K562 (cell line): ENCODE measurements around the gene SLC35G2. TPM values are rescaled to one million over a fixed set of nuclear protein-coding genes. Genes with fewer than 3 reads are reported as not detected.
A peak's percentile ranks its signal among the peaks of the same experiment; 100 is the strongest.

Experiments used
- ATAC-seq: fragments of 200-7000 bp; cut with Tn5 transposase; 3 replicates; pipeline ENCODE4 v1.9.1; 2020; ENCODE audit warnings: moderate library complexity
- BruUV-seq: library from RNA; stranded (reverse); fragments of 400-500 nt; replicated peaks from 2 replicates; lab custom pipeline; 2021; lab: Mats Ljungman, UMichigan
- CTCF ChIA-PET: fragments of 300-600 bp; formaldehyde crosslinking; extraction: SDS; loops from one replicate; lab custom pipeline; 2021; ENCODE audit warnings: low intra/inter-chr PET ratio; lab: Yijun Ruan, JAX
- POLR2A ChIA-PET: fragments of 300-600, 350-650 bp; sonication (Branson Sonifier 250); formaldehyde crosslinking; extraction: SDS; loops from one replicate; lab custom pipeline; 2021; ENCODE audit warnings: antibody characterized with exemption, inconsistent platforms; lab: Yijun Ruan, JAX
- DNase-seq, 4 experiments: peaks; one replicate each; pipeline versions ENCODE4 v3.0.0 to v3.0.0-alpha.2; 2011 to 2018; ENCODE audit warnings: low spot score in 3 of 4, mixed read lengths in 3 of 4; ENCODE audit errors: extremely low read depth in 1 of 4
- FAIRE-seq: peaks from 2 replicates; lab custom pipeline; 2011; peaks lifted over from hg19 to GRCh38; lab: Jason Lieb, UNC
- H2AFZ ChIP-seq: 2 replicates; pipeline ENCODE4 v1.6.0; 2011; ENCODE audit warnings: low read depth, low read length, control low read depth, inconsistent platforms
- H3K27ac ChIP-seq: fragments of 200-600 bp; 3 replicates; pipeline ENCODE4 v1.8.0; 2011; ENCODE audit warnings: low read depth, mild to moderate bottlenecking, control low read depth, inconsistent platforms, low read length, moderate library complexity, mixed read lengths; ENCODE audit errors: extremely low read depth
- H3K27me3 ChIP-seq, 2 experiments: fragments of 300-600 bp in 1 of 2; 2 replicates in 1 of 2; 3 replicates in 1 of 2; pipeline versions ENCODE4 v1.6.0 to v1.8.0; 2011; ENCODE audit warnings: inconsistent platforms in 2 of 2, low read length in 2 of 2, mild to moderate bottlenecking in 1 of 2, mixed read lengths in 1 of 2, moderate library complexity in 1 of 2; ENCODE audit not compliant: control insufficient read depth in 2 of 2, insufficient read depth in 2 of 2
- H3K36me3 ChIP-seq: fragments of 300-600 bp; 3 replicates; pipeline ENCODE4 v1.8.0; 2011; ENCODE audit warnings: mild to moderate bottlenecking, low read length, inconsistent platforms; ENCODE audit not compliant: control insufficient read depth, insufficient read depth
- H3K4me1 ChIP-seq, 2 experiments: fragments of 200-600 bp in 1 of 2; replicated peaks in 1 of 2; 2 replicates in 1 of 2; 3 replicates in 1 of 2; pipeline versions ENCODE4 v1.5.1 to v1.8.0; 2011; ENCODE audit warnings: inconsistent platforms in 2 of 2, low read length in 2 of 2, mild to moderate bottlenecking in 1 of 2, mixed read lengths in 1 of 2, moderate library complexity in 1 of 2; ENCODE audit not compliant: control insufficient read depth in 2 of 2, insufficient read depth in 2 of 2
- H3K4me2 ChIP-seq: 2 replicates; pipeline ENCODE4 v1.6.1; 2011; ENCODE audit warnings: low read length, control low read depth, inconsistent platforms, mixed read lengths; ENCODE audit not compliant: insufficient read depth
- H3K4me3 ChIP-seq: fragments of 200-600 bp; sonication (generic), shearing (Covaris generic); 2 replicates; pipeline ENCODE4 v1.5.1; 2016; ENCODE audit warnings: control low read depth, inconsistent platforms
- H3K79me2 ChIP-seq: fragments of 200-600 bp; 3 replicates; pipeline ENCODE4 v1.8.0; 2011; ENCODE audit warnings: low read length, inconsistent platforms; ENCODE audit not compliant: control insufficient read depth, insufficient read depth
- H3K9ac ChIP-seq, 2 experiments: 2 replicates each; pipeline versions ENCODE4 v1.6.0 to v1.6.1; 2011; ENCODE audit warnings: low read depth in 2 of 2, low read length in 2 of 2, control low read depth in 1 of 2, inconsistent platforms in 1 of 2, mild to moderate bottlenecking in 1 of 2, mixed read lengths in 1 of 2; ENCODE audit not compliant: insufficient read depth in 1 of 2
- H3K9me1 ChIP-seq: one replicate; pipeline ENCODE4 v1.6.0; 2011; ENCODE audit warnings: inconsistent platforms, mild to moderate bottlenecking, low read length, moderate library complexity; ENCODE audit not compliant: control insufficient read depth, insufficient read depth
- H3K9me3 ChIP-seq: replicated peaks from 2 replicates; pipeline ENCODE4 v1.5.1; 2011; ENCODE audit warnings: low read depth, low read length, inconsistent platforms; ENCODE audit not compliant: control insufficient read depth, insufficient read depth
- H4K20me1 ChIP-seq: replicated peaks from 2 replicates; pipeline ENCODE4 v1.6.1; 2011; ENCODE audit warnings: low read length, inconsistent platforms, mixed read lengths; ENCODE audit not compliant: control insufficient read depth, insufficient read depth
- FOXP1 ChIP-seq: sonication (generic); formaldehyde crosslinking; IDR thresholded peaks from 2 replicates; pipeline ENCODE4 v1.8.0; 2022; ENCODE audit warnings: mild to moderate bottlenecking, missing genetic modification reagents
- HMGN3 ChIP-seq: IDR thresholded peaks from 2 replicates; pipeline ENCODE4 v1.6.1; 2011; ENCODE audit warnings: borderline replicate concordance, low read depth, mild to moderate bottlenecking, mixed read lengths, low read length; ENCODE audit not compliant: insufficient read length; ENCODE audit errors: extremely low read depth
- JUNB ChIP-seq: fragments of 450-650 bp; formaldehyde crosslinking; conservative IDR thresholded peaks from 2 replicates; pipeline ENCODE4 v1.4.0; 2020; ENCODE audit warnings: mild to moderate bottlenecking
- KDM1A ChIP-seq, 2 experiments: fragments of 450-650 bp; IDR thresholded peaks; 2 replicates each; pipeline ENCODE4 v1.6.1; 2016; ENCODE audit warnings: mild to moderate bottlenecking in 2 of 2
- PTTG1 ChIP-seq: fragments of 450-650 bp; IDR thresholded peaks from 2 replicates; pipeline ENCODE4 v1.6.1; 2016; ENCODE audit warnings: low read depth, mild to moderate bottlenecking, missing genetic modification characterization, missing compliant biosample characterization
- RUNX1 ChIP-seq: sonication (generic); IDR thresholded peaks from 2 replicates; pipeline ENCODE4 v1.6.1; 2016; ENCODE audit warnings: antibody characterized with exemption, low read depth
- ZKSCAN1 ChIP-seq: fragments of 150-350 bp; IDR thresholded peaks from 2 replicates; pipeline ENCODE4 v1.6.1; 2016; ENCODE audit warnings: low read depth, low read length
- WGBS: fragments of 100-300 bp; shearing (Covaris generic); methylation state at CpG from one replicate; pipeline ENCODE4 v1.1.6; 2016; ENCODE audit warnings: low coverage, mixed read lengths; ENCODE audit not compliant: insufficient coverage; ENCODE audit errors: missing lambda C conversion rate; 5-methylcytosine and 5-hydroxymethylcytosine counted together
- in situ Hi-C: fragments of 300-500 bp; cut with MboI; formaldehyde crosslinking; loops from 4 replicates; pipeline ENCODE4 v1.15.0; 2018; ENCODE audit warnings: inconsistent platforms, mixed read lengths
- intact Hi-C: fragments of 100-400 bp; cut with micrococcal nuclease; formaldehyde crosslinking; loops from 2 replicates; pipeline ENCODE4 v1.14.2; 2022
- polyA plus RNA-seq, 8 experiments: library from polyadenylated mRNA; depleted of rRNA in 4 of 8; stranded (reverse) in 5 of 8; unstranded in 3 of 8; fragments of >200 nt; fragmentation: Nextera tagmentation in 2 of 8; fragmentation: Illumina TruSeq in 1 of 8; extraction: Ambion mirVana in 2 of 8; extraction: Trizol in 1 of 8; gene quantifications; 2 replicates each; pipeline versions ENCODE4 v1.2.1 to v1.2.3, GENCODE V29; 2011 to 2014; ENCODE audit warnings: inconsistent platforms in 1 of 8, missing spikeins in 1 of 8
- total RNA-seq, 7 experiments: library from RNA; depleted of rRNA in 6 of 7; stranded (reverse); fragments of >200 nt in 6 of 7; fragmentation: Illumina TruSeq in 2 of 7; extraction: Trizol in 2 of 7; gene quantifications; 2 replicates each; pipeline versions ENCODE4 v1.2.1 to v1.2.3, GENCODE V29; 2011 to 2021; ENCODE audit warnings: low replicate concordance in 1 of 7
- TF ChIP-seq, protein P1 (sequence below): fragments of 200-800 bp; sonication (Bioruptor generic); IDR thresholded peaks from 2 replicates; pipeline ENCODE4 v1.6.1; 2017; ENCODE audit warnings: missing genetic modification characterization, missing compliant biosample characterization
- TF ChIP-seq, protein P2 (sequence below), 2 experiments: fragments of 450-650 bp in 1 of 2; sonication (generic) in 1 of 2; formaldehyde crosslinking in 1 of 2; IDR thresholded peaks in 1 of 2; conservative IDR thresholded peaks in 1 of 2; 2 replicates each; pipeline versions ENCODE4 v1.6.1 to v1.8.1; 2016 to 2023; ENCODE audit warnings: mild to moderate bottlenecking in 2 of 2, moderate library complexity in 2 of 2, inconsistent platforms in 1 of 2, missing genetic modification reagents in 1 of 2

Gene SLC35G2
- total and polyA plus RNA-seq, 9 of the 15 experiments (the other 6 are each of a cell fraction or from before 2014, with no cell fraction given) = 2.6 to 5.9 (median 3.2) TPM

GRCh38 chr3:136836511-136837156, 17.7 kb downstream of the SLC35G2 start:
- no peaks in the 10 kb centered on the region for H3K9me1 ChIP-seq
- intact Hi-C loops = no loop called here
- no peak overlapping the region for H3K4me3 ChIP-seq
- CTCF ChIA-PET = no interaction called here
- H3K4me2 ChIP-seq = no peak overlapping the region
- H3K4me1 ChIP-seq = peaks cover 0 to 25% of the 10 kb centered on the region in 2 experiments
- TF ChIP-seq ZKSCAN1 = no peak
- TF ChIP-seq KDM1A (IDR thresholded peaks at IDR 0.05) = peak in 1 of 2 experiments; percentile 38; a peak in 1 of 4 replicates
- TF ChIP-seq, all 486 proteins: peak for 1
- Histone ChIP-seq H2AFZ (no peak overlapping the region), H3K79me2 (no peaks in the 10 kb centered on the region), H4K20me1 (no peaks in the 10 kb centered on the region), H3K36me3 (peaks cover 7% of the 10 kb centered on the region; the same call in 1 of the 3 replicates), H3K27me3 (no peaks in the 10 kb centered on the region), H3K27ac (no peak overlapping the region), H3K9me3 (no peaks in the 10 kb centered on the region), H3K9ac (no peak overlapping the region)
- DNase-seq (no peak), FAIRE-seq (no peak), ATAC-seq (no peak)
- BruUV-seq = no TSS peak
- in situ Hi-C loops = no loop called here
- POLR2A ChIA-PET = no interaction called here

GRCh38 chr3:136838641-136839555, 20.0 kb downstream of the SLC35G2 start:
- peak; percentile 26 to 62 (median 43) for DNase-seq
- peak; percentile 91 for FAIRE-seq
- intact Hi-C loops = no loop called here
- H3K27me3 ChIP-seq = no peaks in the 10 kb centered on the region
- H3K4me2 ChIP-seq = no peak overlapping the region
- BruUV-seq = TSS peak; percentile 25
- ATAC-seq = peak; percentile 84
- 0% methylated on average over 1 of the region's 1 CpG for WGBS
- H3K4me3 ChIP-seq = no peak overlapping the region
- H4K20me1 ChIP-seq = no peaks in the 10 kb centered on the region
- peak overlapping the region; percentile 68 for H3K27ac ChIP-seq
- H3K9me1 ChIP-seq = no peaks in the 10 kb centered on the region
- peaks cover 16% of the 10 kb centered on the region; the same call in 1 of the 3 replicates for H3K36me3 ChIP-seq
- no peaks in the 10 kb centered on the region for H3K9me3 ChIP-seq
- ChIA-PET CTCF (no interaction called here), POLR2A (interaction anchor here (0.5 to 1.3 kb wide), 2 partner anchors 7 to 42 kb away, joined by 3 read pairs; no protein-coding TSS in a partner anchor)
- no peak overlapping the region for H2AFZ ChIP-seq
- peaks cover 0 to 25% of the 10 kb centered on the region in 2 experiments for H3K4me1 ChIP-seq
- H3K9ac ChIP-seq = peak overlapping the region in 1 of 2 experiments; percentile 34; a peak in 1 of 4 replicates
- H3K79me2 ChIP-seq = no peaks in the 10 kb centered on the region
- in situ Hi-C loops = no loop called here
- TF ChIP-seq RUNX1 = no peak
- no peak for TF ChIP-seq HMGN3
- TF ChIP-seq, protein P1, sequence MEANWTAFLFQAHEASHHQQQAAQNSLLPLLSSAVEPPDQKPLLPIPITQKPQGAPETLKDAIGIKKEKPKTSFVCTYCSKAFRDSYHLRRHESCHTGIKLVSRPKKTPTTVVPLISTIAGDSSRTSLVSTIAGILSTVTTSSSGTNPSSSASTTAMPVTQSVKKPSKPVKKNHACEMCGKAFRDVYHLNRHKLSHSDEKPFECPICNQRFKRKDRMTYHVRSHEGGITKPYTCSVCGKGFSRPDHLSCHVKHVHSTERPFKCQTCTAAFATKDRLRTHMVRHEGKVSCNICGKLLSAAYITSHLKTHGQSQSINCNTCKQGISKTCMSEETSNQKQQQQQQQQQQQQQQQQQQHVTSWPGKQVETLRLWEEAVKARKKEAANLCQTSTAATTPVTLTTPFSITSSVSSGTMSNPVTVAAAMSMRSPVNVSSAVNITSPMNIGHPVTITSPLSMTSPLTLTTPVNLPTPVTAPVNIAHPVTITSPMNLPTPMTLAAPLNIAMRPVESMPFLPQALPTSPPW (CRISPR knock-in tag) = peak; percentile 43; the same call in 1 of the 2 replicates
- no peak for TF ChIP-seq JUNB (CRISPR knock-in tag)
- TF ChIP-seq, protein P2, sequence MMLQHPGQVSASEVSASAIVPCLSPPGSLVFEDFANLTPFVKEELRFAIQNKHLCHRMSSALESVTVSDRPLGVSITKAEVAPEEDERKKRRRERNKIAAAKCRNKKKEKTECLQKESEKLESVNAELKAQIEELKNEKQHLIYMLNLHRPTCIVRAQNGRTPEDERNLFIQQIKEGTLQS (IDR thresholded peaks at IDR 0.05) = peak; percentile 48; the same call in 1 of the 2 replicates
- TF ChIP-seq, protein P2 (CRISPR knock-in tag; conservative IDR thresholded peaks at IDR 0.05) = no peak
- no peak for TF ChIP-seq FOXP1 (CRISPR knock-in tag)
- no peak for TF ChIP-seq PTTG1 (tag)
